Uterus (tissue), 4 donors: ENCODE results near the gene RPAIN. TPM values are rescaled to one million over a fixed set of nuclear protein-coding genes. Genes with fewer than 3 reads are reported as not detected.

Source experiments
- DNase-seq, 2 donors: peaks; one replicate each; pipeline ENCODE4 v3.0.0-alpha.2; 2019 to 2020
- H3K27ac ChIP-seq, 2 donors: fragments of 200-600 bp; sonication (generic); 1 replicate in 1 of 2; 2 replicates in 1 of 2; pipeline ENCODE4 v1.5.1; 2016 to 2018
- H3K27me3 ChIP-seq, 2 donors: fragments of 200-600 bp; sonication (generic); one replicate each; pipeline ENCODE4 v1.5.1; 2018 to 2019; ENCODE audit warnings: control low read depth in 1 of 2
- H3K36me3 ChIP-seq, 2 donors: fragments of 200-600 bp; sonication (generic); one replicate each; pipeline ENCODE4 v1.5.1; 2019; ENCODE audit warnings: control low read depth in 1 of 2
- H3K4me1 ChIP-seq, 2 donors: fragments of 200-600 bp; sonication (generic); one replicate each; pipeline ENCODE4 v1.5.1; 2018 to 2019; ENCODE audit warnings: control low read depth in 1 of 2
- H3K4me3 ChIP-seq, 2 donors: fragments of 200-600 bp; sonication (generic); 1 replicate in 1 of 2; 2 replicates in 1 of 2; pipeline ENCODE4 v1.5.1; 2018 to 2019; ENCODE audit warnings: mild to moderate bottlenecking in 1 of 2
- H3K9me3 ChIP-seq, 2 donors: fragments of 200-600 bp; sonication (generic); one replicate each; pipeline ENCODE4 v1.5.1; 2019; ENCODE audit warnings: control low read depth in 1 of 2
- CTCF ChIP-seq, 4 experiments: fragments of 200-600 bp in 2 of 4; fragments of 450-650 bp in 2 of 4; sonication (generic) in 2 of 4; IDR thresholded peaks; one replicate each; pipeline ENCODE4 v1.5.1; 2016 to 2019; ENCODE audit warnings: antibody characterized with exemption in 4 of 4, mild to moderate bottlenecking in 2 of 4, moderate library complexity in 1 of 4
- POLR2A ChIP-seq, 2 donors: fragments of 450-650 bp; IDR thresholded peaks; one replicate each; pipeline ENCODE4 v1.6.1; 2016; ENCODE audit warnings: antibody characterized with exemption in 2 of 2, mild to moderate bottlenecking in 1 of 2, moderate library complexity in 1 of 2
- intact Hi-C: fragments of 100-400 bp; cut with DNase I; formaldehyde crosslinking; loops from one replicate; pipeline ENCODE4 v1.15.1; 2023; ENCODE audit warnings: low total_unique reads
- total RNA-seq, 4 donors: library from RNA; depleted of rRNA in 3 of 4; stranded (reverse); fragments of >200 nt in 3 of 4; gene quantifications; one replicate each; pipeline versions ENCODE4 v1.1.0 to v1.2.4, GENCODE V29; 2014 to 2023
- donor health status: DM: yes; HTN: yes; CAD: no.

The RPAIN gene
- total RNA-seq, 4 donors from 2014 or later: 38.7 to 78.8 (median 46.9) TPM

GRCh38 chr17:5399767-5400166 lies 20.2 kb upstream of the RPAIN start:
- H3K27ac ChIP-seq: no peak overlapping the region
- no peaks in the 10 kb centered on the region for H3K9me3 ChIP-seq
- intact Hi-C loops: no loop called here
- no peaks in the 10 kb centered on the region for H3K36me3 ChIP-seq
- H3K4me3 ChIP-seq: no peak overlapping the region
- TF ChIP-seq POLR2A (IDR thresholded peaks at IDR 0.05) (no peak), CTCF (IDR thresholded peaks at IDR 0.05) (no peak)
- H3K4me1 ChIP-seq: no peaks in the 10 kb centered on the region
- H3K27me3 ChIP-seq: no peaks in the 10 kb centered on the region
- no peak for DNase-seq

GRCh38 chr17:5405400-5405799 lies 14.6 kb upstream of the RPAIN start:
- Histone ChIP-seq H3K9me3 (no peaks in the 10 kb centered on the region), H3K27ac (no peak overlapping the region), H3K4me1 (no peaks in the 10 kb centered on the region), H3K4me3 (no peak overlapping the region), H3K36me3 (no peaks in the 10 kb centered on the region), H3K27me3 (no peaks in the 10 kb centered on the region)
- intact Hi-C loops: no loop called here
- TF ChIP-seq CTCF (IDR thresholded peaks at IDR 0.05): no peak
- TF ChIP-seq POLR2A (IDR thresholded peaks at IDR 0.05): no peak
- DNase-seq: no peak

- no peaks in the 10 kb centered on the region for H3K36me3 ChIP-seq
- no peak for TF ChIP-seq POLR2A (IDR thresholded peaks at IDR 0.05)
- TF ChIP-seq CTCF (IDR thresholded peaks at IDR 0.05): no peak
- intact Hi-C loops: no loop called here
Measured at GRCh38 chr17:5408186-5408585, 11.8 kb upstream of the RPAIN start.

GRCh38 chr17:5410594-5411272 lies 9.2 kb upstream of the RPAIN start:
- TF ChIP-seq CTCF (IDR thresholded peaks at IDR 0.05) (no peak), POLR2A (IDR thresholded peaks at IDR 0.05) (no peak)
- intact Hi-C loops: no loop called here
- Histone ChIP-seq H3K4me1 (no peaks in the 10 kb centered on the region), H3K36me3 (no peaks in the 10 kb centered on the region), H3K9me3 (no peaks in the 10 kb centered on the region), H3K27ac (no peak overlapping the region), H3K27me3 (no peaks in the 10 kb centered on the region), H3K4me3 (no peak overlapping the region)
- DNase-seq: no peak

More at GRCh38 chr17:5408186-5408585, 11.8 kb upstream of the RPAIN start:
- Histone ChIP-seq H3K27me3 (no peaks in the 10 kb centered on the region), H3K9me3 (no peaks in the 10 kb centered on the region), H3K27ac (no peak overlapping the region), H3K4me3 (no peak overlapping the region), H3K4me1 (no peaks in the 10 kb centered on the region)
- DNase-seq: no peak

- TF ChIP-seq POLR2A (IDR thresholded peaks at IDR 0.05) (no peak), CTCF (IDR thresholded peaks at IDR 0.05) (no peak)
- Histone ChIP-seq H3K36me3 (no peaks in the 10 kb centered on the region), H3K4me3 (no peak overlapping the region), H3K27me3 (no peaks in the 10 kb centered on the region), H3K27ac (peak overlapping the region in 1 of 2 donors; percentile 43), H3K9me3 (no peaks in the 10 kb centered on the region), H3K4me1 (peaks cover 0 to 6% of the 10 kb centered on the region in 2 donors)
- intact Hi-C loops: no loop called here
- no peak for DNase-seq
Measured at GRCh38 chr17:5413682-5414081, 6.3 kb upstream of the RPAIN start.
